IMR-90 (cell line): ENCODE data around the gene MSANTD7. TPM values are rescaled to one million over a fixed set of nuclear protein-coding genes. Genes with fewer than 3 reads are reported as not detected.

ENCODE experiments used
- ATAC-seq: fragments of 200-7000 bp; cut with Tn5 transposase; 2 replicates; pipeline ENCODE4 v1.9.1; 2020; ENCODE audit warnings: low read depth, mild to moderate bottlenecking, moderate library complexity
- BruUV-seq: library from RNA; stranded (reverse); fragments of 400-500 nt; replicated peaks from 2 replicates; lab custom pipeline; 2021; lab: Mats Ljungman, UMichigan
- CTCF ChIA-PET: fragments of 300-600 bp; formaldehyde crosslinking; extraction: SDS; loops from one replicate; lab custom pipeline; 2021; ENCODE audit warnings: antibody characterized with exemption; lab: Yijun Ruan, JAX
- POLR2A ChIA-PET: fragments of 300-600 bp; sonication (Branson Sonifier 250); formaldehyde crosslinking; loops from one replicate; lab custom pipeline; 2022; ENCODE audit warnings: antibody characterized with exemption; ENCODE audit not compliant: unreplicated experiment; lab: Charles Lee
- DNase-seq: peaks from one replicate; pipeline ENCODE4 v3.0.0; 2013
- H2AFZ ChIP-seq: replicated peaks from 2 replicates; pipeline ENCODE3; 2013; ENCODE audit warnings: low read length, mild to moderate bottlenecking; ENCODE audit not compliant: poor library complexity
- H2AK5ac ChIP-seq: 2 replicates; pipeline ENCODE4 v1.6.1; 2013; ENCODE audit warnings: low read depth, low read length, inconsistent platforms
- H2AK9ac ChIP-seq: replicated peaks from 2 replicates; pipeline ENCODE3; 2013; ENCODE audit warnings: mild to moderate bottlenecking, low read depth, low read length, moderate library complexity; ENCODE audit not compliant: poor library complexity
- H2BK120ac ChIP-seq: 2 replicates; pipeline ENCODE4 v1.6.1; 2013; ENCODE audit warnings: low read depth, low read length, inconsistent platforms
- H2BK15ac ChIP-seq: 3 replicates; pipeline ENCODE4 v1.6.1; 2013; ENCODE audit warnings: low read depth, low read length, inconsistent platforms
- H2BK20ac ChIP-seq: 2 replicates; pipeline ENCODE4 v1.6.1; 2013; ENCODE audit warnings: low read depth, mild to moderate bottlenecking, inconsistent platforms, low read length, moderate library complexity
- H2BK5ac ChIP-seq: 2 replicates; pipeline ENCODE4 v1.6.1; 2013; ENCODE audit warnings: mild to moderate bottlenecking, low read depth, low read length, inconsistent platforms; ENCODE audit not compliant: poor library complexity, severe bottlenecking
- H3K14ac ChIP-seq: replicated peaks from 2 replicates; pipeline ENCODE4 v1.6.1; 2013; ENCODE audit warnings: low read depth, low read length, inconsistent platforms
- H3K18ac ChIP-seq: 2 replicates; pipeline ENCODE4 v1.6.1; 2013; ENCODE audit warnings: low read depth, low read length, control low read depth
- H3K23ac ChIP-seq: 2 replicates; pipeline ENCODE4 v1.6.1; 2013; ENCODE audit warnings: low read depth, low read length, inconsistent platforms
- H3K27ac ChIP-seq: 2 replicates; pipeline ENCODE4 v1.5.1; 2013; ENCODE audit warnings: mild to moderate bottlenecking, control low read depth, low read length; ENCODE audit not compliant: insufficient read depth
- H3K27me3 ChIP-seq: 2 replicates; pipeline ENCODE4 v1.6.1; 2013; ENCODE audit warnings: low read length; ENCODE audit not compliant: control insufficient read depth, insufficient read depth
- H3K36me3 ChIP-seq: 2 replicates; pipeline ENCODE4 v1.6.1; 2013; ENCODE audit warnings: low read length, mixed read lengths; ENCODE audit not compliant: control insufficient read depth, insufficient read depth
- H3K4ac ChIP-seq: 2 replicates; pipeline ENCODE4 v1.6.1; 2013; ENCODE audit warnings: low read depth, low read length, inconsistent platforms
- H3K4me1 ChIP-seq: 2 replicates; pipeline ENCODE4 v1.6.1; 2013; ENCODE audit warnings: low read length, mixed read lengths; ENCODE audit not compliant: control insufficient read depth, insufficient read depth
- H3K4me2 ChIP-seq: 2 replicates; pipeline ENCODE4 v1.6.1; 2013; ENCODE audit warnings: low read depth, mild to moderate bottlenecking, control low read depth, low read length, moderate library complexity
- H3K4me3 ChIP-seq: 2 replicates; pipeline ENCODE4 v1.5.1; 2013; ENCODE audit warnings: low read depth, mild to moderate bottlenecking, control low read depth, low read length, moderate library complexity; ENCODE audit not compliant: insufficient read depth
- H3K56ac ChIP-seq: 2 replicates; pipeline ENCODE4 v1.6.1; 2013; ENCODE audit warnings: low read length, inconsistent platforms; ENCODE audit not compliant: insufficient read depth; ENCODE audit errors: extremely low read depth
- H3K79me1 ChIP-seq, 2 experiments: 2 replicates each; pipeline ENCODE4 v1.6.1; 2013; ENCODE audit warnings: low read length in 2 of 2, inconsistent platforms in 1 of 2, low read depth in 1 of 2
- H3K9ac ChIP-seq: 2 replicates; pipeline ENCODE4 v1.6.1; 2013; ENCODE audit warnings: low read depth, low read length, control low read depth
- H3K9me1 ChIP-seq: 2 replicates; pipeline ENCODE4 v1.6.1; 2013; ENCODE audit warnings: low read length, inconsistent platforms; ENCODE audit not compliant: insufficient read depth
- H3K9me3 ChIP-seq: 2 replicates; pipeline ENCODE4 v1.6.1; 2013; ENCODE audit warnings: low read length; ENCODE audit not compliant: control insufficient read depth, insufficient read depth
- H4K20me1 ChIP-seq: 2 replicates; pipeline ENCODE4 v1.6.1; 2013; ENCODE audit warnings: low read length, inconsistent platforms; ENCODE audit not compliant: insufficient read depth
- H4K5ac ChIP-seq: 2 replicates; pipeline ENCODE4 v1.6.1; 2013; ENCODE audit warnings: mild to moderate bottlenecking, low read depth, low read length, control low read depth
- H4K8ac ChIP-seq, 2 experiments: 2 replicates each; pipeline ENCODE4 v1.6.1; 2013; ENCODE audit warnings: low read depth in 2 of 2, low read length in 2 of 2, control low read depth in 1 of 2, inconsistent platforms in 1 of 2
- H4K91ac ChIP-seq: 2 replicates; pipeline ENCODE4 v1.6.1; 2013; ENCODE audit warnings: low read depth, low read length, inconsistent platforms; ENCODE audit not compliant: insufficient read depth
- BHLHE40 ChIP-seq: fragments of 150-350 bp; IDR thresholded peaks from 2 replicates; pipeline ENCODE4 v1.6.1; 2016; ENCODE audit warnings: mild to moderate bottlenecking, low read depth, low read length
- CEBPB ChIP-seq: IDR thresholded peaks from 2 replicates; pipeline ENCODE4 v1.6.1; 2012; ENCODE audit warnings: low read depth, low read length, improper control_type of control experiment
- CHD1 ChIP-seq: IDR thresholded peaks from 2 replicates; pipeline ENCODE4 v1.6.1; 2012; ENCODE audit warnings: low read depth, low read length, improper control_type of control experiment
- ELK1 ChIP-seq: fragments of 150-350 bp; IDR thresholded peaks from 2 replicates; pipeline ENCODE4 v1.6.1; 2016; ENCODE audit warnings: low read depth, mild to moderate bottlenecking, low read length, moderate library complexity, borderline replicate concordance
- FOS ChIP-seq: fragments of 150-350 bp; IDR thresholded peaks from 2 replicates; pipeline ENCODE4 v1.6.1; 2016; ENCODE audit warnings: low read depth, low read length
- MAFK ChIP-seq: IDR thresholded peaks from 2 replicates; pipeline ENCODE4 v1.6.1; 2012; ENCODE audit warnings: low read depth, low read length, improper control_type of control experiment
- MAZ ChIP-seq: IDR thresholded peaks from 2 replicates; pipeline ENCODE4 v1.6.1; 2012; ENCODE audit warnings: low read depth, mild to moderate bottlenecking, low read length, improper control_type of control experiment, moderate library complexity, borderline replicate concordance
- MXI1 ChIP-seq: IDR thresholded peaks from 2 replicates; pipeline ENCODE4 v1.6.1; 2012; ENCODE audit warnings: low read depth, mild to moderate bottlenecking, low read length, moderate library complexity, borderline replicate concordance
- NFE2L2 ChIP-seq: fragments of 150-350 bp; IDR thresholded peaks from 2 replicates; pipeline ENCODE4 v1.6.1; 2016; ENCODE audit warnings: low read depth, mild to moderate bottlenecking, low read length
- POLR2A ChIP-seq: IDR thresholded peaks from 2 replicates; pipeline ENCODE4 v1.6.1; 2012; ENCODE audit warnings: mild to moderate bottlenecking, low read depth, low read length
- RAD21 ChIP-seq: IDR thresholded peaks from 2 replicates; pipeline ENCODE4 v1.6.1; 2012; ENCODE audit warnings: low read length, improper control_type of control experiment
- RCOR1 ChIP-seq: IDR thresholded peaks from 2 replicates; pipeline ENCODE4 v1.6.1; 2012; ENCODE audit warnings: mild to moderate bottlenecking, low read length, improper control_type of control experiment; ENCODE audit not compliant: insufficient replicate concordance
- RFX5 ChIP-seq: IDR thresholded peaks from 2 replicates; pipeline ENCODE4 v1.8.0; 2012; ENCODE audit warnings: low read depth, mild to moderate bottlenecking, low read length, moderate library complexity
- SMC3 ChIP-seq: fragments of 150-350 bp; IDR thresholded peaks from 2 replicates; pipeline ENCODE4 v1.6.1; 2016; ENCODE audit warnings: low read depth, mild to moderate bottlenecking, antibody characterized with exemption, low read length, moderate library complexity
- WGBS, 2 experiments: methylation state at CpG; one replicate each; pipeline versions ENCODE4 v1.1.5 to v1.1.7; 2013; ENCODE audit warnings: missing lambda C conversion rate in 2 of 2; ENCODE audit not compliant: insufficient read length in 1 of 2; ENCODE audit errors: extremely low coverage in 2 of 2; 5-methylcytosine and 5-hydroxymethylcytosine counted together
- dilution Hi-C: fragments of 300-500 bp; cut with HindIII; formaldehyde crosslinking; loops from one replicate; pipeline ENCODE4 v1.14.3; 2018; ENCODE audit warnings: low sequenced_read_pairs; ENCODE audit not compliant: unreplicated experiment
- in situ Hi-C: fragments of 300-500 bp; cut with MboI; formaldehyde crosslinking; loops from 3 replicates; pipeline ENCODE4 v1.14.3; 2019; ENCODE audit warnings: low sequenced_read_pairs, inconsistent platforms, mixed read lengths
- intact Hi-C: fragments of 100-400 bp; cut with micrococcal nuclease; formaldehyde crosslinking; loops from 2 replicates; pipeline ENCODE4 v1.10.0; 2022
- polyA plus RNA-seq, 3 experiments: library from polyadenylated mRNA; depleted of rRNA; stranded (reverse); fragments of >200 nt; gene quantifications; 2 replicates each; pipeline ENCODE4 v1.2.3, GENCODE V29; 2012; ENCODE audit warnings: low replicate concordance in 1 of 3
- total RNA-seq: library from RNA; depleted of rRNA; stranded (reverse); fragments of >200 nt; gene quantifications from 2 replicates; pipeline ENCODE4 v1.2.3, GENCODE V29; 2012
- TF ChIP-seq, protein P1 (sequence below): conservative IDR thresholded peaks from 2 replicates; pipeline ENCODE4 v1.5.1; 2012; ENCODE audit warnings: mild to moderate bottlenecking, low read depth, low read length, improper control_type of control experiment
- TF ChIP-seq, protein P2 (sequence below): fragments of 150-350 bp; IDR thresholded peaks from 2 replicates; pipeline ENCODE4 v1.6.1; 2017; ENCODE audit warnings: mild to moderate bottlenecking, antibody characterized with exemption, low read length, low read depth

The MSANTD7 gene
- total and polyA plus RNA-seq, 2 of the 4 experiments (the other 2 are of a cell fraction): 4.7 to 16.0 TPM

DNA sequence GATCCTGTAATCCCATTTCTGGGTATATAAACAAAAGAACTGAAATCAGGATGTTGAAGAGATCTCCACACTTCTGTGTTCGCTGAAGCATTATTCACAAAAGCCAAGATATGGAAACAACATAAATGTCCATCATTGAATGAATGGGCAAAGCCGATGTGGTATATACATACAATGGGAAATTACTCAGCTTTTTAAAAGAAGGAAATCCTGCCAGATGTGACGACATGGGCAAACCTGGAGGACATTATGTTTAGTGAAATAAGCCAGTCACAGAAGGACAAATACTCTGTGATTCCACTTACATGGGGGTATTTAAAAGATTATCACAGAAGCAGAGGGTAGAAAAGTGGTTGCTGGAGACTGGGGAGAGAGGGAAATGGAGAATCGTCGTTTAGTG, 39.5 kb upstream of the MSANTD7 start:
- Histone ChIP-seq H3K9me1 (no peaks in the 10 kb centered on the region), H3K27me3 (peaks cover 18% of the 10 kb centered on the region), H4K91ac (no peak overlapping the region), H2BK5ac (no peak overlapping the region), H3K4me3 (no peak overlapping the region), H3K36me3 (no peaks in the 10 kb centered on the region), H3K9me3 (no peaks in the 10 kb centered on the region), H4K8ac (no peak overlapping the region), H3K4me2 (no peak overlapping the region), H2BK120ac (no peak overlapping the region), H3K27ac (no peak overlapping the region), H2AFZ (no peak overlapping the region), H2BK15ac (no peak overlapping the region), H3K23ac (no peak overlapping the region), H3K79me1 (no peaks in the 10 kb centered on the region), H3K18ac (no peak overlapping the region), H2BK20ac (no peak overlapping the region), H3K4me1 (no peaks in the 10 kb centered on the region), H2AK5ac (no peak overlapping the region), H3K56ac (no peak overlapping the region), H3K14ac (no peak overlapping the region), H4K5ac (no peak overlapping the region), H2AK9ac (no peak overlapping the region), H4K20me1 (no peaks in the 10 kb centered on the region), H3K4ac (no peak overlapping the region), H3K9ac (no peak overlapping the region)
- ChIA-PET CTCF (no interaction called here), POLR2A (no interaction called here)
- TF ChIP-seq CHD1 (no peak), RFX5 (no peak), FOS (no peak), MAFK (no peak), SMC3 (no peak), MAZ (no peak), MXI1 (no peak), ELK1 (no peak), NFE2L2 (no peak), POLR2A (no peak), CEBPB (no peak), RAD21 (no peak), BHLHE40 (no peak), RCOR1 (no peak)
- TF ChIP-seq, protein P1, sequence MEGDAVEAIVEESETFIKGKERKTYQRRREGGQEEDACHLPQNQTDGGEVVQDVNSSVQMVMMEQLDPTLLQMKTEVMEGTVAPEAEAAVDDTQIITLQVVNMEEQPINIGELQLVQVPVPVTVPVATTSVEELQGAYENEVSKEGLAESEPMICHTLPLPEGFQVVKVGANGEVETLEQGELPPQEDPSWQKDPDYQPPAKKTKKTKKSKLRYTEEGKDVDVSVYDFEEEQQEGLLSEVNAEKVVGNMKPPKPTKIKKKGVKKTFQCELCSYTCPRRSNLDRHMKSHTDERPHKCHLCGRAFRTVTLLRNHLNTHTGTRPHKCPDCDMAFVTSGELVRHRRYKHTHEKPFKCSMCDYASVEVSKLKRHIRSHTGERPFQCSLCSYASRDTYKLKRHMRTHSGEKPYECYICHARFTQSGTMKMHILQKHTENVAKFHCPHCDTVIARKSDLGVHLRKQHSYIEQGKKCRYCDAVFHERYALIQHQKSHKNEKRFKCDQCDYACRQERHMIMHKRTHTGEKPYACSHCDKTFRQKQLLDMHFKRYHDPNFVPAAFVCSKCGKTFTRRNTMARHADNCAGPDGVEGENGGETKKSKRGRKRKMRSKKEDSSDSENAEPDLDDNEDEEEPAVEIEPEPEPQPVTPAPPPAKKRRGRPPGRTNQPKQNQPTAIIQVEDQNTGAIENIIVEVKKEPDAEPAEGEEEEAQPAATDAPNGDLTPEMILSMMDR: no peak
- TF ChIP-seq, protein P2, sequence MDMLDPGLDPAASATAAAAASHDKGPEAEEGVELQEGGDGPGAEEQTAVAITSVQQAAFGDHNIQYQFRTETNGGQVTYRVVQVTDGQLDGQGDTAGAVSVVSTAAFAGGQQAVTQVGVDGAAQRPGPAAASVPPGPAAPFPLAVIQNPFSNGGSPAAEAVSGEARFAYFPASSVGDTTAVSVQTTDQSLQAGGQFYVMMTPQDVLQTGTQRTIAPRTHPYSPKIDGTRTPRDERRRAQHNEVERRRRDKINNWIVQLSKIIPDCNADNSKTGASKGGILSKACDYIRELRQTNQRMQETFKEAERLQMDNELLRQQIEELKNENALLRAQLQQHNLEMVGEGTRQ: no peak
- in situ Hi-C loops: no loop called here
- intact Hi-C loops: no loop called here
- WGBS, 2 experiments: no CpG with 5 or more reads among the region's 5 CpGs
- dilution Hi-C loops: no loop called here
- ATAC-seq: no peak
- no TSS peak for BruUV-seq
- no peak for DNase-seq
